Endothelial cell of umbilical vein (primary cell): ENCODE data around the gene SART3. TPM values are rescaled to one million over a fixed set of nuclear protein-coding genes. Genes with fewer than 3 reads are reported as not detected.

Source experiments
- BruUV-seq: library from RNA; stranded (reverse); fragments of 400-500 nt; replicated peaks from 2 replicates; lab custom pipeline; 2021; lab: Mats Ljungman, UMichigan
- CTCF ChIA-PET: fragments of 300-600, 350-600 bp; sonication (Branson Sonifier 250); formaldehyde crosslinking; loops from one replicate; lab custom pipeline; 2021; ENCODE audit warnings: antibody characterized with exemption, inconsistent platforms; lab: Charles Lee
- POLR2A ChIA-PET: fragments of 300-600, 350-600 bp; sonication (Branson Sonifier 250); formaldehyde crosslinking; loops from one replicate; lab custom pipeline; 2021; ENCODE audit warnings: antibody characterized with exemption, inconsistent platforms; lab: Charles Lee
- DNase-seq: peaks from one replicate; pipeline ENCODE4 v3.0.0-alpha.2; 2011; ENCODE audit warnings: low read depth, low spot score
- FAIRE-seq: peaks from 2 replicates; lab custom pipeline; 2011; peaks lifted over from hg19 to GRCh38; lab: Jason Lieb, UNC
- H2AFZ ChIP-seq: 2 replicates; pipeline ENCODE4 v1.6.0; 2012; ENCODE audit warnings: low read depth, low read length, control low read depth, inconsistent platforms
- H3K27ac ChIP-seq: 2 replicates; pipeline ENCODE4 v1.5.1; 2011; ENCODE audit warnings: low read depth, mild to moderate bottlenecking, control low read depth, low read length, moderate library complexity; ENCODE audit not compliant: insufficient read depth
- H3K27me3 ChIP-seq, 2 experiments: 2 replicates each; pipeline versions ENCODE4 v1.6.0 to v1.6.1; 2011; ENCODE audit warnings: low read length in 2 of 2, mixed read lengths in 1 of 2; ENCODE audit not compliant: control insufficient read depth in 2 of 2, insufficient read depth in 2 of 2
- H3K36me3 ChIP-seq, 2 experiments: 2 replicates in 1 of 2; 3 replicates in 1 of 2; pipeline ENCODE4 v1.5.1; 2011; ENCODE audit warnings: low read length in 2 of 2, mild to moderate bottlenecking in 1 of 2, moderate library complexity in 1 of 2; ENCODE audit not compliant: control insufficient read depth in 2 of 2, insufficient read depth in 2 of 2; ENCODE audit errors: extremely low read depth in 1 of 2
- H3K4me1 ChIP-seq: 3 replicates; pipeline ENCODE4 v1.5.1; 2011; ENCODE audit warnings: mild to moderate bottlenecking, low read length; ENCODE audit not compliant: control insufficient read depth, insufficient read depth; ENCODE audit errors: extremely low read depth
- H3K4me2 ChIP-seq: 2 replicates; pipeline ENCODE4 v1.6.1; 2011; ENCODE audit warnings: low read length, control low read depth, mixed read lengths; ENCODE audit not compliant: insufficient read depth
- H3K4me3 ChIP-seq, 3 experiments: fragments of 200-600 bp in 1 of 3; sonication (generic), shearing (Covaris generic) in 1 of 3; replicated peaks in 1 of 3; 2 replicates each; pipeline ENCODE4 v1.5.1; 2011 to 2016; ENCODE audit warnings: control low read depth in 3 of 3, low read length in 3 of 3, mild to moderate bottlenecking in 2 of 3, inconsistent platforms in 1 of 3, low read depth in 1 of 3, moderate library complexity in 1 of 3; ENCODE audit not compliant: insufficient read depth in 1 of 3
- H3K79me2 ChIP-seq: 2 replicates; pipeline ENCODE4 v1.6.0; 2012; ENCODE audit warnings: low read length, inconsistent platforms; ENCODE audit not compliant: control insufficient read depth, insufficient read depth
- H3K9ac ChIP-seq: replicated peaks from 2 replicates; pipeline ENCODE3; 2011; ENCODE audit warnings: low read length, control low read depth; ENCODE audit not compliant: insufficient read depth; ENCODE audit errors: extremely low read depth
- H3K9me1 ChIP-seq: replicated peaks from 3 replicates; pipeline ENCODE4 v1.6.0; 2011; ENCODE audit warnings: mild to moderate bottlenecking, low read length; ENCODE audit not compliant: control insufficient read depth, insufficient read depth; ENCODE audit errors: extremely low read depth
- H3K9me3 ChIP-seq: replicated peaks from 2 replicates; pipeline ENCODE4 v1.5.1; 2012; ENCODE audit warnings: low read length, inconsistent platforms; ENCODE audit not compliant: control insufficient read depth, insufficient read depth
- H4K20me1 ChIP-seq: replicated peaks from 2 replicates; pipeline ENCODE3; 2011; ENCODE audit warnings: mild to moderate bottlenecking, low read length; ENCODE audit not compliant: control insufficient read depth, insufficient read depth; ENCODE audit errors: extremely low read depth
- EZH2 ChIP-seq: IDR thresholded peaks from 2 replicates; pipeline ENCODE4 v1.6.1; 2012; ENCODE audit warnings: borderline replicate concordance, low read depth, mild to moderate bottlenecking, moderate library complexity, low read length, inconsistent platforms; ENCODE audit not compliant: severe bottlenecking
- FOS ChIP-seq: IDR thresholded peaks from 2 replicates; pipeline ENCODE4 v1.6.1; 2011; ENCODE audit warnings: mild to moderate bottlenecking, low read length, moderate library complexity, borderline replicate concordance; ENCODE audit not compliant: insufficient read depth
- GATA2 ChIP-seq: IDR thresholded peaks from 2 replicates; pipeline ENCODE4 v1.7.0; 2011; ENCODE audit warnings: low read depth, mild to moderate bottlenecking, moderate library complexity, mixed read lengths, low read length; ENCODE audit not compliant: insufficient read length, insufficient read depth
- JUN ChIP-seq: IDR thresholded peaks from 2 replicates; pipeline ENCODE4 v1.6.1; 2011; ENCODE audit warnings: borderline replicate concordance, low read depth; ENCODE audit not compliant: insufficient read length, insufficient read depth
- MYC ChIP-seq: IDR thresholded peaks from one replicate; pipeline ENCODE4 v1.6.1; 2011; ENCODE audit warnings: mild to moderate bottlenecking, low read depth, low read length
- POLR2A ChIP-seq: IDR thresholded peaks from 2 replicates; pipeline ENCODE4 v1.6.1; 2012; ENCODE audit warnings: low read depth, mild to moderate bottlenecking, control low read depth, low read length
- POLR2AphosphoS5 ChIP-seq: IDR thresholded peaks from 2 replicates; pipeline ENCODE4 v1.6.1; 2012; ENCODE audit warnings: low read depth, mild to moderate bottlenecking, control low read depth, low read length, moderate library complexity; ENCODE audit not compliant: insufficient read depth
- dilution Hi-C: fragments of 300-500 bp; cut with MboI; formaldehyde crosslinking; loops from one replicate; pipeline ENCODE4 v1.15.0; 2019; ENCODE audit warnings: low sequenced_read_pairs; ENCODE audit not compliant: extremely low pct_ligation_motif_present
- intact Hi-C: fragments of 100-400 bp; cut with micrococcal nuclease; formaldehyde crosslinking; loops from one replicate; pipeline ENCODE4 v1.10.0; 2022
- polyA plus RNA-seq, 4 experiments: library from polyadenylated mRNA; depleted of rRNA in 3 of 4; stranded (reverse) in 3 of 4; unstranded in 1 of 4; fragments of >200 nt; gene quantifications; 2 replicates each; pipeline versions ENCODE4 v1.2.1 to v1.2.3, GENCODE V29; 2011 to 2012; ENCODE audit warnings: missing spikeins in 1 of 4
- total RNA-seq: library from RNA; stranded (reverse); gene quantifications from 2 replicates; pipeline ENCODE4 v1.2.3, GENCODE V29; 2021
- TF ChIP-seq, protein P1 (sequence below): IDR thresholded peaks from 2 replicates; pipeline ENCODE4 v1.6.1; 2011; ENCODE audit not compliant: insufficient read depth, insufficient read length
- TF ChIP-seq, protein P2 (sequence below), 2 donors: IDR thresholded peaks; 1 replicate in 1 of 2; 2 replicates in 1 of 2; pipeline ENCODE4 v1.5.1; 2011; ENCODE audit warnings: low read length in 2 of 2, mild to moderate bottlenecking in 2 of 2, moderate library complexity in 2 of 2, control low read depth in 1 of 2, inconsistent platforms in 1 of 2, low read depth in 1 of 2; ENCODE audit not compliant: insufficient read depth in 1 of 2; ENCODE audit errors: extremely low read depth in 1 of 2

The SART3 gene
- total and polyA plus RNA-seq, 2 donors (not counting 3 experiments of a cell fraction or from before 2014, with no cell fraction given) = 13.9 to 50.7 TPM

DNA sequence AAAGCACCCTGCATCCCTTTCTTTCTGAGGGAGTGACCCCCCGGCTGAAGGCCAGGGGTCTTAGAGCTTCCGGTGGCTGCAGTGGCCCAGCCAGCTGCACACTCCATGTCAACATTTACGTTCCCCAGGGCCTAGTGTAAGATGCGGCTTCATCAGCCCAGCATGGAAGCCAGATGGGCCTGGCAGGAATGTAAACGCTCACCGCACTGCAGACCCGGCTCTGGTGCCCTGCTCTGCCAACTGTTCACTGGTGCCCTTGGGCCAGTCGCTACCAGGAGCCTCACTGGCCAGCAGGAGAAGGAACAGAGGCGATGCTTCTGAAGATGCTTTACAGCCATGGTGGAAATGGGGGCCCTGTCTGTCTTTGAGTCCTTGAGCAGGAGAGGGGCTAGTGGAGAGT is 45.5 kb upstream of the SART3 start:
- Histone ChIP-seq H3K4me1 (no peaks in the 10 kb centered on the region), H2AFZ (no peak overlapping the region), H3K9ac (no peak overlapping the region), H3K36me3 (no peaks in the 10 kb centered on the region), H3K79me2 (no peaks in the 10 kb centered on the region), H3K9me1 (no peaks in the 10 kb centered on the region), H3K9me3 (no peaks in the 10 kb centered on the region), H4K20me1 (no peaks in the 10 kb centered on the region), H3K27me3 (no peaks in the 10 kb centered on the region), H3K4me2 (no peak overlapping the region), H3K27ac (no peak overlapping the region), H3K4me3 (no peak overlapping the region)
- intact Hi-C loops = no loop called here
- POLR2A ChIA-PET = no interaction called here
- CTCF ChIA-PET = interaction anchor here (1.6 kb wide), 1 partner anchor 9 kb away, joined by 3 read pairs; no protein-coding TSS in a partner anchor
- FAIRE-seq = no peak
- TF ChIP-seq, protein P1, sequence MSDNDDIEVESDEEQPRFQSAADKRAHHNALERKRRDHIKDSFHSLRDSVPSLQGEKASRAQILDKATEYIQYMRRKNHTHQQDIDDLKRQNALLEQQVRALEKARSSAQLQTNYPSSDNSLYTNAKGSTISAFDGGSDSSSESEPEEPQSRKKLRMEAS = no peak
- TF ChIP-seq POLR2AphosphoS5 (no peak), MYC (no peak), EZH2 (no peak), FOS (no peak), GATA2 (no peak), JUN (no peak), POLR2A (no peak)
- TF ChIP-seq, protein P2, sequence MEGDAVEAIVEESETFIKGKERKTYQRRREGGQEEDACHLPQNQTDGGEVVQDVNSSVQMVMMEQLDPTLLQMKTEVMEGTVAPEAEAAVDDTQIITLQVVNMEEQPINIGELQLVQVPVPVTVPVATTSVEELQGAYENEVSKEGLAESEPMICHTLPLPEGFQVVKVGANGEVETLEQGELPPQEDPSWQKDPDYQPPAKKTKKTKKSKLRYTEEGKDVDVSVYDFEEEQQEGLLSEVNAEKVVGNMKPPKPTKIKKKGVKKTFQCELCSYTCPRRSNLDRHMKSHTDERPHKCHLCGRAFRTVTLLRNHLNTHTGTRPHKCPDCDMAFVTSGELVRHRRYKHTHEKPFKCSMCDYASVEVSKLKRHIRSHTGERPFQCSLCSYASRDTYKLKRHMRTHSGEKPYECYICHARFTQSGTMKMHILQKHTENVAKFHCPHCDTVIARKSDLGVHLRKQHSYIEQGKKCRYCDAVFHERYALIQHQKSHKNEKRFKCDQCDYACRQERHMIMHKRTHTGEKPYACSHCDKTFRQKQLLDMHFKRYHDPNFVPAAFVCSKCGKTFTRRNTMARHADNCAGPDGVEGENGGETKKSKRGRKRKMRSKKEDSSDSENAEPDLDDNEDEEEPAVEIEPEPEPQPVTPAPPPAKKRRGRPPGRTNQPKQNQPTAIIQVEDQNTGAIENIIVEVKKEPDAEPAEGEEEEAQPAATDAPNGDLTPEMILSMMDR (IDR thresholded peaks at IDR 0.05; ENCODE audit: extremely low read depth in 1 of 2, insufficient read depth in 1 of 2, low read depth in 1 of 2, low read length in 2 of 2) = no peak
- BruUV-seq = no TSS peak
- no peak for DNase-seq
- dilution Hi-C loops = no loop called here
